Activated CD8-positive, alpha-beta memory T cell treated with anti-CD3 and anti-CD28 coated beads, Interleukin-2, amount 50 U/mL, for 1 hour (primary cell): Measurements from ENCODE around the gene GPR171.

Source experiments
- DNase-seq: peaks from one replicate; pipeline ENCODE4 v3.0.0-alpha.2; 2020; ENCODE audit errors: extremely low read depth

Gene GPR171

DNA sequence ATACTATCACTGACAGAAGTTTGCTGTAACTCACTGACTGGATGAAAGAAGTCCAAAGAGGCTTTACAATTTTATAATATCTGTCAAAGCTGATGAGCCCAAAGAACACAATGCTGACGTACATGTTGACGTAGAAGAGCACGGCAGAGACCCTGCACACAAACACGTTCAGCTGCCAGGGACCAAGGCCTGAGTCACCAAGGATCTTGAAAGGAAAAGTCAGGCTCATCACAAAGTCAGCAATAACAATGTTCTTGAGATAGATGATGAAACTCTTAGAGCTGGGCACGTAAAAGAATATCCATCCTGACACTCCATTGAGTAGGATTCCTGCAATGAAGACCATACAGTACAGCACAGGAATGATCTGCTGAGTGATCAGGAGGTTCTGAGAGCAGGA, 10.9 kb upstream of the GPR171 start:
- DNase-seq = no peak

DNA sequence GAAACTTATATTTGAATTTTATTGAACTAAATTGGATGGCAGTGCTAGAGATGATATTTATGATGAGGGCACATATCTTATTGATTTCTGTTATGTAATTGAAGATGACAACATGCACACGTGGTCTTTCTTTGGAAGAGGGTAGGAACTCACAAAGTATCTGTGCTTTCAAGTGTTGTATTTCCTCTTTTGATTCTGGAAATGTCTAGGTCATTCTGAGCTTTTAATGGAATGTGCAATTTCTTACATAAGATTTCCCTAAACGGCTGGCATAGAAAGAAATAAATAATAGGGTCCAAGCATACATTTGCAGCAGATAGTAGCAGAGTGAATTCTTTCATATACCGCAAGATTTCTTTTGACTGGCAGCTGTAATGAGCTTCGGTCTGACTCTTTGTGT, 10.1 kb upstream of the GPR171 start:
- DNase-seq = no peak

- no peak for DNase-seq
Measured at GRCh38 chr3:151210676-151211381, 7.8 kb upstream of the GPR171 start.

DNA sequence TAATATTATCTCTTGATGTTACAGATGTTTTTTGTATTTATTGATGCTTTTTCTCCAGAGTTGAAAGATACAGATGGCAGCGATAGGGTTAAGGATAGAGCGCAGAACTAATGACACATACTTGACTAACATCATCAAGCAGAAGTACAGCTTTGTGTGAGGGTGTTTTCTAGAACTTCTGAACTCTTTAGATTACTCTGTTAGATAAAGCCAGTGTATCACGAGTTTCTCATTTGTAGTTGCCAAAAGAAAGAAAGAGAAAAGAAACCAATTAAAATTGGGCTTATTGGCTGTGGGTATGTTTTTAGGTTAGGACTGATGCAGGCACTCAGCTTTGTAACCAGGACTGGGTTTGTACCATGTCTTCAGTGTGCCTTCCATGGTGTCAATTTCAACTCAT, 6.6 kb upstream of the GPR171 start:
- DNase-seq = no peak

GRCh38 chr3:151206201-151206600, 3.2 kb upstream of the GPR171 start:
- no peak for DNase-seq

DNA sequence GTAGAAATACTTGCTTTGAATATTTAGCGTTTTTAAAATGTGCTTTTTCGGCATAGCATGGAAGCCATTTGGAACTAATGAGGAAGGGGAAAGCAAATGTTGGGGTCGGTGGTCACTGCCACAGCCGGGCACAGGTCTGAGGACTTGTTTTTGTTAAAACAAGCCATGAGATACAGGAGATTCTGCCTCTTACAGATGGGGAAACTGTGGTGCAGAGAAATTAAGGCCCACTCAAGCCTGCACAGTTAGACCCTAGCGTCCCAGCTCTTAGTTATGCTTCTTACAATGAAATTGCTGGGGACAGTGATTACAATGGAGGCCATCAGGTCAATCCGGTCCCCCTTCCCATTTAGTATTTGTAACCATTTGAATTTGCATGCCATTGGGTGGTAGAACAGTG, 2.5 kb upstream of the GPR171 start:
- DNase-seq = no peak

DNA sequence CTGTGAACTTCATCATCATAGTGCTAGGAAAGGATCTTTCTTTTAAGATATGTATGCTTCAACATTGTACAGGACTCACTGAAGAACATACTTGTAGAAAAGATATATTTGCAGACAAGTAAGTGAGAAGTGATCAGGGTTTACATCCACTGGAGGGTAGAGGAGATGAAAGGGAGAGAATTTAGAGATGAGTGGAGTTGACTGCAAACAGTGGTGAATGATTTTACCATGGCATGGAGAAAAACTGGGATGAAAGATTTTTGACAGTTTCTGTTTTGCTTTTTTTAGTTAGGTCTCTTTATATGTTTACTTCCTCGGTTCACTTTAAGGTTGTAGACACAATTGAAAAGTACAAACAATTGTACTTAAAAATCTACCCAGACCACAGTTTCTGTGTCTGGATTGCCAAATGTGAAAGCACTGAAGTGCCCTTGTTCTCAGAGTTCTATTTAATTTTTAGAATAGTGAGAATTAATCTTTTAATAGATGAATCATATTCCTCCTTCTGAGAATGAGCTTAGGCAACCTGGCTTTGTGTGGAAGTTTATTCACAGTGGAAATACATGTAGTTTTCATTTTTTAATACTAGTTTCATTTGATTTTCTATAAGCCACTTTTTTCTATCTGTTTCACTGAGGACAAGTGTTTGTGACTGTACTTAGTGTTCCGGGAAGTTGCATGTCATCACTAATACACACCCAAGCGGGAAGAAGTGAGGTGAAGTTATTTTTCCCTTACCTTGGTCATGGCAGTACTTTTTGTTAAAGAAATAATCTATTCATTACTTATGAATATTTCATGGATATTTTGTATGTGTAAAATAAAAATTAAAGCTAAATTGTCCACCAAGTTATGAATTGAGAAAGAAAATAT, 1.8 kb upstream of the GPR171 start:
- DNase-seq = no peak

DNA sequence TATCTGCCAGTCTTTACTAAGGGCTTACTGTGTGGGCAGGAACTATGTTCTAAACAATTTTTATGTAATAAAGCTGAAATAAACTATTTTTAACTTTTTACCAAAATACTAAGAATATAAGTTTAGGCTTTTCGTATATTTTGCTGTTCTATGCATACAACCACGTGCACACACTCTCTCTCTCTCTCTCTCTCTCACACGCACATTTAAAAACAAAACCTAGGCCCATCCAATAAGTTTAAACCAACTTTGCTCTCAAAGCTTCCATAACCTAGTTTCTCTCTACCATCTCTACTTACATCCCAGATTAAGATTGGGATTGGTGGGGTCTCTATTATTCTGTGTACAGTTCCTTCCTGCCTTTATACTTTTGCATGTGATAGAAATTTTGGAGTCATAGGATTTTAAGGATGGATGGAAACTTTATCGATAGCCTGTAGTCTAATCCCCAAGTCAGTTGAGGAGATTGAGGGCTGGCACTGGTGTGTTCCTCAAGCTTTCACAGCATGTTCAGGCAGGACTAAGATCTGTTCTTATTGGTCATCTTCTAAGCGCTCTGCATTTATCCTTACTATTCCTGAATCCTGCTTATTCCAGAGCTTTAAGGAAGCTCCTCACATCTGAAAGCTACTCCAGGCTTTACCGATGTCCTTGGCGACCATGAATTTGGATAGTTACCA, 1.8 kb downstream of the GPR171 start:
- DNase-seq = no peak

DNA sequence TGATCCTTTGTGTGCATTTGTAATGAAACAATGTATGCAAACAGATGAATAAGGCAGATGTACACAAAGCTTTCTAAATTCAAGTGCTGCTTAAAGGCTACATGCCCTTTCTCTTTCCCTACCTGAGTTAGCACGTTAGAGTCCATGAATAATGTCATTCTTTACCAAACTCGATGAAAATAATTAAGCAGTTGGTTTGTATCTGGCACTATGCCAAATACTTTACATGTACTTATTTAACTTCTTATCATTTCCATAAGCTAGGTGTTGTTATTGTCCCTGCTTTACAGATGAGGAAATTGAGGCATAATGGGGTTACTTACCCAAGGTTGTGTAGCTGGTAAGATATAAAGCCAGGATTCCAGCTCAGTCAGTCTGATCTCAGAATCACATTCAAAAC, 2.4 kb downstream of the GPR171 start:
- DNase-seq = no peak

DNA sequence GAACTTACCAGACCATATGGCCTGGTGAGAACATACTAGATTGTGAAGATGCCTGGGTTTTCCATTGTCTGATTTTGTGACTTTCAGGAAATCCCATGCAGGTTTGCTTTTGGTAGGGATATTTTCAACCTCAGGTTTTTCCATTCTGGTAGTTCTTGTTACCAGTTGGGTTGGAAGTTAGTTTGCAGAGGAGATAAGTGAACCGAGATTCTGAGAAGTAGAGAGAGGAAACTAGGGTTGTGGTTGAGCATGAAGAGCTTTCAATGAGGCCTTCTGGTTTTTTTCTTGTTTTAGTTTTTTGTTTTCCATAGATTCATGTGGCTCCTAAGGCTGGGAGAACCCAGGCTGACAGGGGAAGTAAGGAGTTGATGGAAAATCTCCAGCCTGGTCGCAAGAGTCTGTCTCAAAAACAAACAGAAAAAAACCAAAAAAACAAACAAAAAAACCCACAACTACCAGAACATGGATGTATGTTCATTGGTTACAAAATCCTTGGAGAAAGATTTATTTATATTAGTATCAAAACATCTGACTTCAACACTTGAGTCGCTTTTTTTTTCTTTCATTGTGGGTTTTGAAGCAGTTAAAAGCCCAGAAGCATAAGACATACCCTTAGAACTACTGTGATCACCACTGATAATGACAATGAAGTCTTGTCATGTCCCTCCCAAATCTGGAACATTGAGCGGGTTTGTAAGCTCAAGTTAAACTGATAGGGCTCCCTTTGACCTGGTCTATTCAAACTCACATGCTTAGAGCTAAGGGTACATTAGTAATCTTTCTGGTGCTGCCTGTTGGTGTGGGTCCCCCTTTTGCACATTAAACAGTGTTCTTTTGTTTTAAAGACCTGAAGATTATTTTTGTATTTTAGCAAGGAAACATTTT, 3.2 kb downstream of the GPR171 start:
- no peak for DNase-seq

DNA sequence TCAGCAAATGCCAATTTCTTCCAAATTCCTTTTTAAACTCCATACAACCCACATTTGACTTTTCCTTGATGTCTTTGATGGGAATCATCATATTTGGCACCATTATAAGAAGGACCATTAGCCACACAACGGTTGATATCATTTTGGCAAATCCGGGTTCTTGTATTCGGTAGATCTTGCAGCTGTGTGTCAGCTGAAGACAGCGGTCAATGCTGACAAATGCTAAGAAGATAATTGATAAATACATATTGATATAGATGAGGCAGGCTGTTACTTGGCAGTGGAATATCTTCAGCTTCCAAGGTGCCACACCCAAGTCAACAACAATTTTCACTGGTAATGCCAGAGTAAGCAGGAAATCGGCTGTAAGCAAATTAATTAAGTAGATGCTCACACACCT, 4.2 kb downstream of the GPR171 start:
- no peak for DNase-seq

GRCh38 chr3:151197981-151198767, 4.8 kb downstream of the GPR171 start:
- no peak for DNase-seq

DNA sequence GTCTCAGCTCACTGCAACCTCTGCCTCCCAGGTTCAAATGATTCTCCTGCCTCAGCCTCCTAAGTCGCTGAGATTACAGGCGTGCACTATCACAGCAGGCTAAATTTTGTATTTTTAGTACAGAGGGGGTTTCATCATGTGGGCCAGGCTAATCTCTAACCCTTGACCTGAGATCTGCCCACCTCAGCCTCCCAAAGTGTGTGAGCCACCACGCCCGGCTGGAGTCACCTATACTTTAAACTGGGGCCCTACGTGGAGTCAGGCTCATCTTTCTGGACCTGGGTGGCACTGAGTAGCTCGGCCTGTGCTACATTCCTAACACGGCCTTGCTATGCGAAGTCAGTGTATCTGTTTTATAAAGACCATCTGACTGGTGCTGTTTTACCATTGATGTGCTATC, 5.8 kb downstream of the GPR171 start:
- no peak for DNase-seq

- DNase-seq = no peak
Measured at GRCh38 chr3:151196434-151196833, 6.6 kb downstream of the GPR171 start.

DNA sequence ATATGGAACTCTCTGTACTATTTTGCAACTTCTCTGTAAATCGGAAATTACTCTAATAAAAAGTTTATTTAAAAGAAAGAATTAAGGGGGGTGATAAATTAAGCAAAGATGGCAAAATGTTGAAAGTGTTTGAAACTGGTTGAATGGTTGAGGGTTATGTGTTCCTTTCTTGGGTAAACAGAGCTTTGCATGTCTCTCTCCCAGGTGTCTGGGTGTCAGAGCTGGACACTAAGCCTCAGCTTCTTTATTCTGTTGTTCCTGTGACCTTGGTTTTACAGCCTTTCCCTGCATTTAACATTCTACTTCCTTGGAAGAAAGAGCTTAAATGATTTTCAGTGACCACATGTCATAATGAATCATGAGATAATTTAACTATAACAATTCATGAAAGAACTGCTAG, 7.2 kb downstream of the GPR171 start:
- DNase-seq = no peak

DNA sequence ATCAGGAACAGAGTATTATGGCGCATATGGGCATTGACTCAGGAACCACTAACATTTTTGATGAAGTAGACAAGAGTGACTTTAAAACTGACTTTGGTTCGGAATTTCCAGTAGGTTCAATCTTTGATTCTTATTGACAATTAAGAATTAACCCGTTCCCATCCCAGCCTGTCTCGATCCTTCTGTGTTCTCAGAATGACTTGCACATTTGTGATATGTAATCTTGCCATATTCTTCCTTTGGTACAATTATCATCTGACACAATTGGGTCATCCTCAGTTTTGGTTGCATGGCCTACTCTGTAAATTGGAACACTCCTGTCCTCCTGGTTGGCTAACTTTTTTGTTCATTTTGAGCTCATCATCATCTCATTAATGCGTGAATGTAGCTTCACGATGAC, 10.5 kb downstream of the GPR171 start:
- DNase-seq = no peak

DNA sequence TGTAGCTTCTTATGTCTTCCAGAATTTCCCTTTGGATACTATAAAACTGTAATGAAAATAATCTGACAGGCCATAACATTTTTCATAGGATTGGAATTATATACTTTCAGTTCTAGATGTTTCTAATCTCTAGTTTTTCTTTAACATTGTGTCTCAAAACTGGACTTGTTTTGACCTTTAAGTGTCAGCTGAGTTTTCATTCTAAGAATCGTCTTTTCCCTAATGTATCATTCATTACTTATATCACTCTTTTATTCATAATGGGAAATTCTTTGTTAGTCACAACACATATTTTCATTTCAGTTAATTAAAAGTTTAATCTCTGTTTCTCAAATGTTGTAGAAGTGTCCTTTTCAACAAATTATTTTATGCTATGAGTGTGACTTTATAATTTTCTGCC, 11.9 kb downstream of the GPR171 start:
- DNase-seq = no peak

DNA sequence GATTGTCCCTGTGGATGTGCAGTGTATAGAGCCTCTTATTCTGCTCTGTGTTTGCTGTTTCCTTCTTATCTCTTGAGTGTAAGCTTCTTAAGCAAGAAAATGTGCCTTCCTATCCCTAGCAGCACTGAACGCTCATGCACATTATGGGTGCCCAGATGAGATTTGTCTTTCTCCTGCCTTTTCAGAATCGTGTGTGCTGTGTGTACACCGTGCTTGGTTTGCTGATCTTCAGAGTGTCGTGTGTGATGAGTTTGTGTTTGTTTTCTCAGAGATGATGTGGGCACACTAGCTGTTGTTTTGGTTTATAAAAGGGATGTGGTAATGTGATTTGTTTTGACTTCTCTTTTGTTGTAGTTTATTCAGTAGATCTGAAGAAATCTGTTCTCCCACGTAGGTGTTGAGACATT, 19.7 kb downstream of the GPR171 start:
- DNase-seq = no peak

- no peak for DNase-seq
Measured at GRCh38 chr3:151182349-151183079, 20.5 kb downstream of the GPR171 start.

DNA sequence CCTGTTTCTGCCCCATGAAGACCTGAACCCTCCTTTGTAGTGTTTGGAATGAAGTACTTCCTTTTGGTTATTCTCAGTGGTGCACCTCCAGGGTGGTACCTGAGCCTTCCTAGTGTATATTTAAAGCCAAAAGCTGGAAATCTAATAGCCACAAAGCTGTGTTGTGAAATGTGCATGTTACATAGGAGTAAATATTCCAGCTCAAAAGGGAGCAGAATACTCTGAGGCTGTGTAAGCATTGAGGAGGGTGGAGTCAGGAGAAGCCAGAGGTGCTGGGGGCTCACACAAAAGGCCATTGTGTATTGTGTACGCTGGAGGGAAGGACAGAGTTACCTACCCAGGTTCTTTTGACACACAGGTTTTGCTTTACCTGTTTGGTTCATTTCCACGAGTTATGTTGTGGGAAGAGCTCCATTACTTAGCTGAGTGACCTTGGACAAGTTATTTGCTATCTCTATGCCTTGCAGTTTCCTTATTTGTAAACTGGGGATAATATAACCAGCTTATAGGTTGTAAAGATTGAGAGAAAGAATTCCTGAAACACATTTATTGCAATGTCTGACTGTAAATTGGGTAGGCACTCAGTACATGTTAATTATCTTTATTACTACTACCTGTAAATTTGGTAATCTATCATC, 24.7 kb downstream of the GPR171 start:
- no peak for DNase-seq
